ENCODE results near the gene MRPL17. TPM values are rescaled to one million over a fixed set of nuclear protein-coding genes. Genes with fewer than 3 reads are reported as not detected.

MRPL17 gene
- total and polyA plus RNA-seq, 4 donors = 14.0 to 21.8 (median 19.0) TPM

- Histone ChIP-seq H3K4me1 (ENCODE audit: control insufficient read depth in 4 of 4, insufficient read depth in 4 of 4, low read length in 3 of 4) (peaks cover 0 to 17% (median 4%) of the 10 kb centered on the region in 4 donors), H3K4me3 (ENCODE audit: low read depth in 1 of 3, low read length in 3 of 3) (no peak overlapping the region), H3K9me3 (ENCODE audit: control insufficient read depth in 4 of 4, low read length in 3 of 4) (no peaks in the 10 kb centered on the region), H3K9ac (ENCODE audit: low read depth in 1 of 2, low read length in 2 of 2) (no peak overlapping the region), H3K27ac (ENCODE audit: low read depth in 1 of 2, low read length in 2 of 2) (no peak overlapping the region), H3K27me3 (ENCODE audit: control insufficient read depth in 4 of 4, insufficient read depth in 4 of 4, low read length in 3 of 4) (no peaks in the 10 kb centered on the region), H3K36me3 (ENCODE audit: control insufficient read depth in 4 of 4, insufficient read depth in 3 of 4, low read depth in 1 of 4, low read length in 3 of 4) (no peaks in the 10 kb centered on the region)
- TF ChIP-seq RAD21 (IDR thresholded peaks at IDR 0.05) = no peak
- TF ChIP-seq MAX (IDR thresholded peaks at IDR 0.05) = no peak
- no peak for TF ChIP-seq HNF4A (conservative IDR thresholded peaks at IDR 0.05)
- no peak for TF ChIP-seq RXRA (IDR thresholded peaks at IDR 0.05)
- no peak for TF ChIP-seq TAF1 (conservative IDR thresholded peaks at IDR 0.05)
- no peak for TF ChIP-seq EGR1 (IDR thresholded peaks at IDR 0.05; ENCODE audit: low read depth in 2 of 2)
- TF ChIP-seq JUND (IDR thresholded peaks at IDR 0.05) = no peak
- no peak for TF ChIP-seq ATF3 (IDR thresholded peaks at IDR 0.05)
- no peak for TF ChIP-seq HNF4G (IDR thresholded peaks at IDR 0.05)
- TF ChIP-seq SP1 (IDR thresholded peaks at IDR 0.05) = no peak
- WGBS = 65% methylated on average over 6 of the region's 6 CpGs
- DNase-seq (ENCODE audit: low spot score) = no peak
Observed at GRCh38 chr11:6650980-6651379, 32.2 kb downstream of the MRPL17 start.

- no peak for TF ChIP-seq CTCF (IDR thresholded peaks at IDR 0.05; ENCODE audit: low read depth, low read length, missing input control)
- TF ChIP-seq GABPA (IDR thresholded peaks at IDR 0.05 in 1 of 2, conservative IDR thresholded peaks at IDR 0.05 in 1 of 2) = no peak
- no peak for TF ChIP-seq EGR1 (IDR thresholded peaks at IDR 0.05; ENCODE audit: low read depth in 2 of 2)
- TF ChIP-seq ATF3 (IDR thresholded peaks at IDR 0.05) = no peak
- no peak for TF ChIP-seq TAF1 (conservative IDR thresholded peaks at IDR 0.05)
- no peak for TF ChIP-seq ZBTB33 (IDR thresholded peaks at IDR 0.05)
- no peak for TF ChIP-seq HNF4A (conservative IDR thresholded peaks at IDR 0.05)
- no peak for TF ChIP-seq FOXA1 (IDR thresholded peaks at IDR 0.05)
- TF ChIP-seq JUND (IDR thresholded peaks at IDR 0.05) = no peak
- no peak for TF ChIP-seq REST (IDR thresholded peaks at IDR 0.05)
- TF ChIP-seq RXRA (IDR thresholded peaks at IDR 0.05) = no peak
- no peak for TF ChIP-seq HNF4G (IDR thresholded peaks at IDR 0.05)
- TF ChIP-seq FOXA2 (IDR thresholded peaks at IDR 0.05) = no peak
- H3K4me1 ChIP-seq (ENCODE audit: control insufficient read depth in 4 of 4, insufficient read depth in 4 of 4, low read length in 3 of 4) = peaks cover 0 to 20% (median 5%) of the 10 kb centered on the region in 4 donors
- H3K27me3 ChIP-seq (ENCODE audit: control insufficient read depth in 4 of 4, insufficient read depth in 4 of 4, low read length in 3 of 4) = no peaks in the 10 kb centered on the region
- no peaks in the 10 kb centered on the region for H3K9me3 ChIP-seq (ENCODE audit: control insufficient read depth in 4 of 4, low read length in 3 of 4)
- no peak for DNase-seq (ENCODE audit: low spot score)
- no peaks in the 10 kb centered on the region for H3K36me3 ChIP-seq (ENCODE audit: control insufficient read depth in 4 of 4, insufficient read depth in 3 of 4, low read depth in 1 of 4, low read length in 3 of 4)
- no peak overlapping the region for H3K4me3 ChIP-seq (ENCODE audit: low read depth in 1 of 3, low read length in 3 of 3)
- no peak overlapping the region for H3K27ac ChIP-seq (ENCODE audit: low read depth in 1 of 2, low read length in 2 of 2)
- no peak overlapping the region for H3K9ac ChIP-seq (ENCODE audit: low read depth in 1 of 2, low read length in 2 of 2)
Observed at GRCh38 chr11:6650104-6650503, 33.0 kb downstream of the MRPL17 start.

All from liver (tissue), 9 donors.